HL-60/S4 treated with retinoic acid at 250 ng/mL for 4 days and 3 days (cell line): ENCODE measurements around the gene IRF2.
"Not testable (repeated sequence)": the region's sequence is repeated elsewhere in the genome, so short reads cannot be mapped to it uniquely, and the experiment has no call there.

Source experiments
- in situ Hi-C: fragments of 300-500 bp; cut with MboI; formaldehyde crosslinking; loops from 2 replicates; pipeline ENCODE4 v1.7.0; 2022; ENCODE audit warnings: low sequenced_read_pairs

The IRF2 gene

DNA sequence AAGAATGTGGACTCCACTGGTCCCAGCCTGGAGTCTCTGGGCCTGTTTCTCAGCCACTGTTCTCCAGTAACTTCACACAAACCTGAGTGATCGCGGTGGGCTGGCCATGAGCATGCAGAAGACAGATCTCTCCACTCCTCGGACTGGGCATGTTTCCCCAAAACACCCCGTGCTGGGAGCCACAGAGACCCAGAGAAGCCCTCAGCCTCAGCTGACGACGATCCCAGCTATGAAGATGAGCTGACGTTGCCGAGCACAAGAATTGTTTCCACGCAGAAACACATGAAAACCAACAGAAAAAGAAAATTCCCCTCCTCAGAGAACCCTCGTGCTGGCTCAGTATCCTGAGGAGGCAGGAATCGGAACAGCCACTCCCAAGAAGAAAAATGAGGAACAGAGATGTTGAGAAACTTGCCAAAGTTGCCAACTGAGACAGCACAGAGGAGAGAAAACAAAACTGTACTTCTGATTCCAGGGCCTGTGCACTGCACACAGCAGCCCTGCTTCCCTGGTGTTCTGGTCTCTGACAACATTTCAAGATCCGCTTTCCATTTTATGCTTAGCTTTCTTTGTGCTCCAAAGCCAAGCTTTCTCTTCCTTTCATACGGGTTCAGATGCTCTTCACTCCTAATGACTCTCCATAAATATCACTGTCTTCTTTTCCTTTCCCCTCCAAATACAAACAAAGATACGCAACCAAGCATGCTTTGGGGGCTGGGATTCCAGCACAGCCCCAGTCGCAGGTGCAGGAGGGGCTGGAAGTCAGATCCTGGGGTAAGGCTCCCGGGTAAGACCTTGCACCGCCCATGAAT is 81.4 kb downstream of the IRF2 start:
- in situ Hi-C loops: no loop called here

GRCh38 chr4:184392316-184392715 is 82.0 kb downstream of the IRF2 start:
- in situ Hi-C loops: no loop called here

DNA sequence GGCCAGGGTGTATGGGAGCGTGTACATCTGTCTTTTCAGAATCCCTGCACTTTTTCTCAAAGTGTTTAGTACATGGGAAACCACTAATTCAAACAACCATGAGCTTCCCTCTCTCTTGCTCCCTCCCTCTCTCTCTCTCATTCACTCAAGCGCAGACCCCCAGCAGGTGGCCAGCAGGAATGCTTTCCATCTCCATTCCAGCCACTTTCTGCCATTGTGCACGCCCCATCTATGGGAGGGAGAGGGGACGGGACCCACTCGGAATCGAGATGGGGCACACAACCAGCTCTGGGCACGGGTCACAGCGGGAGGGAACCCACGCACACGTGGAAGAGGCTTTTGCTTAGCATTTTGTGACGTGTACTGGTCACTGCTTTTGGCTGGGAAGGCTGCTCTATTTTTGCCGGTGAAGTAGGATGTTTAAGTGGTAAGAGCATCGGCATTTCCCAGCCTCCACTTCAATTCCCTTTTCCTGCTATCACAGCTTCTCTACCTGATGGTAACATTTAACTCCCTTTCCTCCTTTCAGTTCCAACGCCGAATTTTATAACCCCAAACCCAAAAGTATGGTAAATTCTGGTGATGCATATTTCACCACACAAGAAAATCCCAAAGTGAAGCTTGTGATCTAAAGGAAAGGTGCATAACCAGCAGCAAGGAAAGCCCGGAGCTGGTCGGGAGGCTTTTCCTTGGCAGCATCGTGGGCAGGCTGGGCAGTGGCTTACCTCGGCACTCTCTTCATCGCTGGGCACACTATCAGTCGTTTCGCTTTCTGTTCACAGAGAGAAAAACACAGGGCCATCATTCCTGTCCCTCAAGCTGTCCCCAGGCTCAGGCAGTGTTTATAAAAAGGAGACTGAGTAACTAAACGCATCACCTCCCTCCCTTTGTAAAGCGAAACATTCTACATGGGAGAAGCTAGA is 84.1 kb downstream of the IRF2 start:
- in situ Hi-C loops: no loop called here

GRCh38 chr4:184388106-184388505 is 86.2 kb downstream of the IRF2 start:
- in situ Hi-C loops: no loop called here

DNA sequence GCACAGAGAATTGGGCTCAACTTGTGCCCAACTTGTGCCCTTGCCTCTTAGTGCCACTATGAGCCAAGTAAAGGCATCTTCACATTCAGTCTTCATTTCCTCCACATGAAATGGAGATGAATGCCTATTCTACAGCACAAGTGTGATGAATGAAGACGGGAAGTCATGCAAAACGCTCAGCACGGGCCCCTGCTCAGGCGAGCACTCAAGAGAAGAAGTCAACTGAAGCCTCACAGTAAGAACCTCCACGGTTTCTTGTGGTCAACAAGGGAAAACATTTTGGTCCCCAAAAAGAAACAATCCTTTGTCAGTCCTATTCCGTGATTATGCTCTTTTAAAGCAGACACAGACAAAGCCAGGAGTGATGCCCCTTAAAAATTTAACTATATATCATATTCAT is 87.0 kb downstream of the IRF2 start:
- in situ Hi-C loops: no loop called here

- in situ Hi-C loops: no loop called here
These were observed 88.0 kb downstream of the IRF2 start for GRCh38 chr4:184386271-184386781.

DNA sequence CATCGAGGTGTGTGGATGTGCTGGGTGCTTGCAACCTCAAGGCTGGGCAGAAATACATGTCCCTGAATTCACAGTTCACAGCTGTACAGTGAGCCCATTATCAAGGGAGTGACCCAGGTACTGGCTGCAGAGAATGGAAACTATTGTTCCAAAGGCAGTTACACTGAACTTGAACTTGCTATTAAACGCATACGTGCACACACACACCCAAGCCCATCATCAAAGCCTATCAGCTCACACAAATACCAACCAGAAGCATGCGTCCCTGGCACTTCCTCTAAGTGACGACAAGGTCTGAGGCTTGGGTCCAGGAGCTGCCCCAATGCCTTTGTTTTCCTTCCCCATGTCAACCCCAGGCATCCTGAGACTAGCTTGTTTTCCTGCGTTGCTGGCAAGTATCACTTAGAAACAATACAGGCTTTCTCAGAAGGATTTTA is 88.6 kb downstream of the IRF2 start:
- in situ Hi-C loops: no loop called here

GRCh38 chr4:184384810-184385557 is 89.4 kb downstream of the IRF2 start:
- in situ Hi-C loops: no loop called here

DNA sequence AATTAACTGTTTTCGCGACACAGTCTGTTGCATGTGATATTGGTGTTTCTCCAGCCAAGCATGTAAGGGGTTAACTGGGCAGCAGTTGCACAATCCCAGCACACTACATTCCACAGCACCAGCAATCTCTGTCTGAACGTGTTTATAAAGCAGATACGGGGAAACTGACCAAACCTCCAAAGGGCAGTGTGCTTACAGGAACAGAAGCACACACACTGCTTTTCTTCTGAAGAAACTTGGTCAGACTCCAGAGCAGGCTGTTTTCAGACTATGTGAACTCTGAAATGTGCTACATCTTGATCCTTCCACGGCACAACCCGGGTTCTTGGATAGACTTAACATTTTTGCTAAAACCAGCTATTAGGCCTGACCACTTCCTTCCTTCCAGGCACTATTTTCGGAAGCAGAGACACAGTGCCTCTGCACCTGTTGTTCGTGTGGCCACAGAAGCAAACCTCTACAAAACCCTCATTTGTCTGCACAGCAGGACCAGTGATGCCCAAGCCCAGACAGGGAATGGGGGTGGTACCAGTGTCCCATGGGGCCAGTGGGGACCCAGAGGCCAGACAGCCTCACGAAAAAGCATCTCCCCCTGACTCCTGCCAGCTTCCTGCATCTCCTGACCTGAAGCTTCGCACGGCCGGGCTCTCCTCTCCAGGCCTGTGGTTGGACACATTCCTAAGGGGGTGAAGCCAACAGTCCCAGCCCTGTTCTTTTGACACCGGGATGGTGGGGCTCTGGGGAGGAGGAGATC is 90.1 kb downstream of the IRF2 start:
- in situ Hi-C loops: no loop called here

DNA sequence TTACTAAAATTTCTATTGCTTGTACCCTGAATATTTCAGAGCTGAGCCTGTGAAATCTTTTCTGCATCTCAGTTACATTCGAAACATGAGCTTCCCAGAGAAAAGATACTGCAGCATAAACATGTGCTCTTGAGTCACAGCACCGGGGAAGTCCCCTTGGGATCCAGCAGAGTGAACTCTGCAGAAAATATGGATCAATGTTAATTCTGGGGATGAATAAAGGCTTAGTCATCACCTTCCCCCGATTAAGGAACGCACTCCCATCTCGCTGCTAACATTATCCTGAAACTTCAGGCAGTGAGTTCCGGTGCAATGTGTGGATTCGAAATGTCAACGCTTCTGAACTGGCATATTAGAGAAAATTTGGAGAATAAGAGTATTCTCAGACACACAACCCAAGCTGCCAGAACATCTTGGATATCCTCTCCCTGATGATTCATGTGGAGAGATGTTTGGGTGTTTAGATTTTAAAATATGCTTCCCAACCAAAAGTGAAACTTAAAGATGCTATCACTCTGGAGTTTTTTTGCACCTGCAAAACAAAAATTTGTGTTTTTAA is 90.8 kb downstream of the IRF2 start:
- in situ Hi-C loops: no loop called here

GRCh38 chr4:184382189-184382846 is 92.0 kb downstream of the IRF2 start:
- in situ Hi-C loops: no loop called here

GRCh38 chr4:184380707-184381106 is 93.6 kb downstream of the IRF2 start:
- in situ Hi-C loops: no loop called here

DNA sequence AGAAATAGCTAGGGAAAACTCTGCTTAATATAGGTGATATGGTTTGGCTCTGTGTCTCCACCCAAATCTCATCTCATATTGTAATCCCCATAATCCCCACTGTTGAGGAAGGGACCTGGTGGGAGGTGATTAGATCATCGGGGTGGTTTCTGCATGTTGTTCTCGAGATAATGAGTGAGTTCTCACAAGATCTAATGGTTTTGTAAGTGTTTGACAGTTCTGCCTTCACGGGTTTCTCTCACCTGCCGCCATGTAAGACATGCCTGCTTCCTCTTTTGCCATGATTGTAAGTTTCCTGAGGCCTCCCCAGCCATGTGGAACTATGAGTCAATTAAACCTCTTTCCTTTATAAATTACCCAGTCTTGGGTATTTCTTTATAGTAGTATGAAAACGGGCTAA is 94.1 kb downstream of the IRF2 start:
- in situ Hi-C loops: not testable (repeated sequence)

DNA sequence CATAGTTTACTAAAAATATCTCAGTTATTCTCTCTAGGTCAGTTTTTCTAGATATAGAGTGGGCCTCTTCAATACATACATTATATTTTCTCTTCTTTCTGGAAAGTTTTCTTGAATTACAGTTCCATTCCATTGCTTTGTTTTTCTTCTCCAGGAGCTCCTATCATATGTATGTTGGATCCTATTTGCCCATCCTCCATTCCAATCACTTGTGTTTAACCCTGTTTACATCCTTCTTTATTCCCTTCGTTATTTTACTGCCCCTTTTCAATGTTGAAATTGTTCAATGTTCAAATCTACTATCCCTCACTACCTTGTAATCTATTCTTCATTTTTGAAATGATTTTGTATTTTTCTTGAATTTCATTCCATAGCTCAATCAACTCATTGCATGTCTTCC is 97.4 kb downstream of the IRF2 start:
- in situ Hi-C loops: no loop called here

GRCh38 chr4:184376126-184376838 is 98.1 kb downstream of the IRF2 start:
- in situ Hi-C loops: no loop called here

DNA sequence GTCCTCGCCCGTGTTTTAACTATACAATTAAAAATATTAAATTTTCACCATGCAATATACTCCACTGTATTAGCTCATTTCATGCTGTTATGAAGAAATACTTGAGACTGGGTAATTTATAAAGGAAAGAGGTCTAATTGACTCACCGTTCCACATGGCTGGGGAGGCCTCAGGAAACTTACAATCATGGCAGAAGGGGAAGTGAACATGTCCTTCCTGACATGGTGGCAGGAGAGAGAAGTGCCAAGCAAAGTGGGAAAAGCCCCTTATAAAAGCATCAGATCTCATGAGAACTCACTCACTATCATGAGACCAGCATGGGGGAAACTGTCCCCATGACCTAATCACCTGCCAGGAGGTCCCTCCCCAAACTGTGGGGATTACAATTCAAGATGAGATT is 98.7 kb downstream of the IRF2 start:
- in situ Hi-C loops: not testable (repeated sequence)

DNA sequence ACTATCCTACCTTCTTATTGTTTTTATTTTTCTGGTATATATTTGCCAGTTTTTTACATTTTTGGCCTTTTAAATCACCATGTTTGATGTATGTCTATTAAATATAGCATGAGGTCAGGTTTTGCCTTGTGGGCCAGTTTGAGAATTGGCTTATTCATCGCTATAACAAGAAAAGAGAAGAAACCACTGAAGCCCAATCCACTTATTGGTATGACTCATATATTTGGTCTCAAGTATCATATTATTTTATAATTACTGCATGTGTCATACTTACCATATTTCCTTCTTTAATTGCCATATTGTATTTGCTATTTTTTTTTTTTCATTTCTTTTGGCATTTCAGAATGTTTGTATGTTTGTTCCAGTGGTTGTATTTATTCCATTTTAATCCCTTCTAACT is 99.3 kb downstream of the IRF2 start:
- in situ Hi-C loops: no loop called here

DNA sequence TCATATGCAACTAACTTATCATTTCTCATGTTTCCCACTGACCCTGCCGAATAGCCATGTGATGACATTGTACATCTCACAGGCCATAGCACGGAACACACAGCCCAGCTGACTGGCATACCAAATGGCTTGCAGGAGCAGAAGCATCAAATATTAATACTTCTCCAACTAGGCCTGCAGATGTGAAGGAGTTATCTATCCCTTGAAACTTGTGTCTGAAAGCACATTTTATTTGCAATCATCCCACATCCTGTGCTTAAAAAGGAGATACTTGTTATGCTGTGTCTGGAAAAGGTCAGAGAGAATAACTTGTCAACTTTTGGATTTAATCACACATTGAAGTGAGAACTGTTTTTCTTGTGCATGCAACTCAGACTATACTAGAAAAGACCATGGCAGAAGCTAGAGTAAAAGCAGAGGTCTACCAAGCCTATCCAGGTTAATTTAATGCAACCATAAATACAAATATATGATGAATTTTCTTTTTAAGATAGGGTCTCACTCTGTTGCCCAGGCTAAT is 100.4 kb downstream of the IRF2 start:
- in situ Hi-C loops: no loop called here

DNA sequence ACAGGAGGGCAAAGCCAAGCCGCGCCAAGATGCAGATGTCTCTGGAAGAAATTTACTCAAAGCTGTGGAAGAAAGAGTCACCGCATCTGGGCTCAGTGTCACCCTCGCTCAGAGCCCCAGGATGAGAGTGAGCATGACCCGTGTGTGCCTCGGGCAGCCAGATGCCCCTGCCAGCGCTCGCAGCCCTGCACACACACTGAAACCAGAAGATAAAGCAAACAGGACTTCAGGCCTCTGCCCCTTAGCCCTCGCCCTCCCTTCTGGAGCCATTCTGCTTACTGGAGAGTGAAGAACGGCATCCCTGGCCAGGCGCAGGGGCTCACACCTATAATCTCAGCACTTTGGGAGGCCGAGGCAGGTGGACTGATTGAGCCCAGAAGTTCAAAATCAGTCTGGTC is 103.0 kb downstream of the IRF2 start:
- in situ Hi-C loops: no loop called here
